OCI-LY7 (cell line): ENCODE measurements around the gene MVK. TPM values are rescaled to one million over a fixed set of nuclear protein-coding genes. Genes with fewer than 3 reads are reported as not detected.

Source experiments
- BruUV-seq: library from RNA; stranded (reverse); fragments of 400-500 nt; replicated peaks from 2 replicates; lab custom pipeline; 2021; lab: Mats Ljungman, UMichigan
- CTCF ChIA-PET: fragments of 300-600 bp; sonication (Branson Sonifier 250); formaldehyde crosslinking; loops from one replicate; lab custom pipeline; 2022; ENCODE audit warnings: antibody characterized with exemption; ENCODE audit not compliant: unreplicated experiment; lab: Charles Lee
- POLR2A ChIA-PET: fragments of 300-600 bp; sonication (Branson Sonifier 250); formaldehyde crosslinking; loops from one replicate; lab custom pipeline; 2022; ENCODE audit warnings: antibody characterized with exemption; lab: Charles Lee
- DNase-seq: peaks from one replicate; pipeline ENCODE4 v3.0.0-alpha.2; 2015; ENCODE audit warnings: low spot score
- H2AFZ ChIP-seq: fragments of 200-600 bp; sonication (generic), shearing (Covaris generic); 2 replicates; pipeline ENCODE4 v1.6.1; 2014; ENCODE audit warnings: mild to moderate bottlenecking, antibody characterized with exemption, low read length, moderate library complexity
- H3K27ac ChIP-seq: fragments of 200-600 bp; sonication (generic); 2 replicates; pipeline ENCODE4 v1.5.1; 2014; ENCODE audit warnings: mixed run types, low read depth, mild to moderate bottlenecking, moderate library complexity, low read length, inconsistent platforms; ENCODE audit not compliant: poor library complexity, severe bottlenecking
- H3K36me3 ChIP-seq: fragments of 200-600 bp; sonication (generic); 2 replicates; pipeline ENCODE4 v1.6.1; 2014; ENCODE audit warnings: mild to moderate bottlenecking, antibody characterized with exemption, low read length, moderate library complexity, mixed read lengths; ENCODE audit not compliant: insufficient read depth
- H3K4me1 ChIP-seq: fragments of 200-600 bp; sonication (generic); 2 replicates; pipeline ENCODE4 v1.5.1; 2014; ENCODE audit warnings: mild to moderate bottlenecking, low read length; ENCODE audit not compliant: insufficient read depth, poor library complexity, severe bottlenecking
- H3K4me2 ChIP-seq: fragments of 200-600 bp; sonication (generic); 2 replicates; pipeline ENCODE4 v1.6.1; 2014; ENCODE audit warnings: mild to moderate bottlenecking, low read length
- H3K4me3 ChIP-seq: fragments of 200-600 bp; sonication (generic); 2 replicates; pipeline ENCODE4 v1.5.1; 2014; ENCODE audit warnings: mild to moderate bottlenecking, low read depth, low read length; ENCODE audit not compliant: poor library complexity, severe bottlenecking
- H3K79me2 ChIP-seq: fragments of 200-600 bp; sonication (generic); 2 replicates; pipeline ENCODE4 v1.6.1; 2016; ENCODE audit warnings: low read depth, mild to moderate bottlenecking, low read length, moderate library complexity, mixed read lengths; ENCODE audit not compliant: insufficient read depth
- H3K9me2 ChIP-seq: fragments of 200-600 bp; sonication (generic); 2 replicates; pipeline ENCODE4 v1.6.1; 2016; ENCODE audit warnings: mild to moderate bottlenecking, low read length, mixed read lengths; ENCODE audit not compliant: insufficient read depth
- H3K9me3 ChIP-seq: fragments of 200-600 bp; sonication (generic); 2 replicates; pipeline ENCODE4 v1.6.1; 2014; ENCODE audit warnings: mild to moderate bottlenecking, mixed run types, low read length, mixed read lengths
- H4K20me1 ChIP-seq: fragments of 200-600 bp; sonication (generic); 2 replicates; pipeline ENCODE4 v1.6.1; 2014; ENCODE audit warnings: mild to moderate bottlenecking, antibody characterized with exemption, low read length, moderate library complexity, mixed read lengths; ENCODE audit not compliant: insufficient read depth
- EZH2phosphoT487 ChIP-seq: fragments of 200-600 bp; sonication (generic); IDR thresholded peaks from 2 replicates; pipeline ENCODE4 v1.6.1; 2018; ENCODE audit warnings: low read depth, borderline replicate concordance, mild to moderate bottlenecking, mixed run types, antibody characterized with exemption, low read length, moderate library complexity, mixed read lengths
- intact Hi-C: fragments of 100-400 bp; cut with micrococcal nuclease; formaldehyde crosslinking; loops from one replicate; pipeline ENCODE4 v1.10.0; 2022; ENCODE audit not compliant: unreplicated experiment
- total RNA-seq, 2 experiments: library from RNA; depleted of rRNA in 1 of 2; stranded (reverse); fragments of >200 nt in 1 of 2; shearing (Covaris generic) in 1 of 2; gene quantifications; 2 replicates each; pipeline ENCODE4 v1.2.3, GENCODE V29; 2014 to 2022
- TF ChIP-seq, protein P1 (sequence below): fragments of 200-600 bp; sonication (generic); conservative IDR thresholded peaks from 2 replicates; pipeline ENCODE4 v1.5.1; 2014; ENCODE audit warnings: mild to moderate bottlenecking, antibody characterized with exemption, low read length, moderate library complexity, mixed read lengths

The MVK gene
- total RNA-seq, 2 experiments from 2014 or later, result 27.0 to 47.4 TPM

DNA sequence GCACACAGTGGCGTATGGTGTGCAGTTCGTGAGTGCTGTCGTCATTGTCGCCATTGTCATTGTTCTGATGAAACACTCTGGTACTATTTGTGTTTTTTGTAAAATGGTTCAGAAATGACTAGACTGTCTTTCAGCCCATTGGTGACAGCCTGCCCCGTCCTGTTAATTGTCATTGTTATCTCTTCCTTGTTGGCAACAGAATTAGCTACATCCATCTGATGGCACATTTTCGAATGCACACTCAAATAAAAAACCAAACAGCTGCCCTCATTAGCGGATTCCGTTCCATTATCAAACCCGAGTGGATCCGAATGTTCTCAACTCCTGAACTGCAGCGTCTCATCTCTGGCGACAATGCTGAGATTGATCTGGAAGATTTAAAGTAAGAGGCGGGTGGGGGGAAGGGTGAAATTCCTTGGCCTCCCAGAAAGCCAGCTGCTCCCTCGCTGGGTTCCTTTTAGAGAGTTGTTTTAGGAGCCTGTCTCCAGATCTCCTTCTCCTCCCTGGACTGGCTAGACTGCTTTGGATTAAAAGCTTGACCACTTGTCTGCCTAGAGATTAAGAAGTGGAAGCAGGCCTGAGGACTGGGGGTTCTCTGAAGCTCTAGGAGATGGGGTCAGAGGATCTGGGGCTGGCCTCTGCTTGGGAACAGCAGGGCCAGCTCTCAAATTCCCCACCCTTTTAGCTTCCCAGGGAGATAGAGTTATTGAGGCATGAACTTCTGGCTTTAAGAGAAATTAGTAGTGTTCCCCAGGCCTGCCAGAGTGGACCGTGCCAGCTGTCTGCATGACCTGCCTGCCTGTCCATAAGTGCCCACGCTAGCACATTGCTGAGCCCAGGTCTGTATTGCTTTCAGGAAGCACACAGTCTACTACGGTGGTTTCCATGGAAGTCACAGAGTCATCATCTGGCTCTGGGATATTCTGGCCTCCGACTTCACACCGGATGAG, 43.6 kb upstream of the MVK start:
- H3K4me1 ChIP-seq, result no peaks in the 10 kb centered on the region
- no peaks in the 10 kb centered on the region for H3K79me2 ChIP-seq
- no peaks in the 10 kb centered on the region for H3K9me2 ChIP-seq
- no peaks in the 10 kb centered on the region for H3K9me3 ChIP-seq
- H3K4me2 ChIP-seq, result no peak overlapping the region
- H3K36me3 ChIP-seq, result no peaks in the 10 kb centered on the region
- no peaks in the 10 kb centered on the region for H4K20me1 ChIP-seq
- CTCF ChIA-PET, result no interaction called here
- BruUV-seq, result no TSS peak
- POLR2A ChIA-PET, result interaction anchor here (0.8 kb wide), 1 partner anchor 375 kb away, joined by 4 read pairs; no protein-coding TSS in a partner anchor
- no peak for TF ChIP-seq EZH2phosphoT487
- TF ChIP-seq, protein P1, sequence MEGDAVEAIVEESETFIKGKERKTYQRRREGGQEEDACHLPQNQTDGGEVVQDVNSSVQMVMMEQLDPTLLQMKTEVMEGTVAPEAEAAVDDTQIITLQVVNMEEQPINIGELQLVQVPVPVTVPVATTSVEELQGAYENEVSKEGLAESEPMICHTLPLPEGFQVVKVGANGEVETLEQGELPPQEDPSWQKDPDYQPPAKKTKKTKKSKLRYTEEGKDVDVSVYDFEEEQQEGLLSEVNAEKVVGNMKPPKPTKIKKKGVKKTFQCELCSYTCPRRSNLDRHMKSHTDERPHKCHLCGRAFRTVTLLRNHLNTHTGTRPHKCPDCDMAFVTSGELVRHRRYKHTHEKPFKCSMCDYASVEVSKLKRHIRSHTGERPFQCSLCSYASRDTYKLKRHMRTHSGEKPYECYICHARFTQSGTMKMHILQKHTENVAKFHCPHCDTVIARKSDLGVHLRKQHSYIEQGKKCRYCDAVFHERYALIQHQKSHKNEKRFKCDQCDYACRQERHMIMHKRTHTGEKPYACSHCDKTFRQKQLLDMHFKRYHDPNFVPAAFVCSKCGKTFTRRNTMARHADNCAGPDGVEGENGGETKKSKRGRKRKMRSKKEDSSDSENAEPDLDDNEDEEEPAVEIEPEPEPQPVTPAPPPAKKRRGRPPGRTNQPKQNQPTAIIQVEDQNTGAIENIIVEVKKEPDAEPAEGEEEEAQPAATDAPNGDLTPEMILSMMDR, result no peak
- H3K4me3 ChIP-seq, result no peak overlapping the region
- no peak overlapping the region for H3K27ac ChIP-seq
- no peak for DNase-seq
- intact Hi-C loops, result no loop called here
- H2AFZ ChIP-seq, result no peak overlapping the region

DNA sequence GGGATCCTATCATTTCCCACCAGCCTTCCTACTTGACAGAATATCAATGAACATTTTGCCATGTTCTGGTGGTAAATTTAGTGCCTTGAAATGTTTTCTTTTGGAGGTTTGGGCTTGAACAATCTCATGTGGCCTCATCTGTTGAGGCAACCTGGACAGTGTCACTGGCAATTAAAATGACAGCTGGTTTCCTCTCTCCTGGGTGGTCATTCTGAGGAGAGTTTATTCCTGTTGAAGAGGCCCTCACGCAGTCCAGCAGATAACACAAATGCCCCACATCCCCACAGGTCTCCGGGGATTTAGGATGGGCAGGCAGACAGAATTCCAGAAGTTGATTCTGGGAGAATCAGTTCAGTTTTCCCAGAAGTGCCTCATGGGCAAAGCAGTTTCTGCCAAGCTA, 42.2 kb upstream of the MVK start:
- intact Hi-C loops, result no loop called here
- Histone ChIP-seq H3K9me3 (no peaks in the 10 kb centered on the region), H3K36me3 (no peaks in the 10 kb centered on the region), H2AFZ (no peak overlapping the region), H3K79me2 (no peaks in the 10 kb centered on the region), H4K20me1 (no peaks in the 10 kb centered on the region), H3K9me2 (no peaks in the 10 kb centered on the region), H3K4me1 (no peaks in the 10 kb centered on the region), H3K27ac (no peak overlapping the region), H3K4me3 (no peak overlapping the region), H3K4me2 (no peak overlapping the region)
- ChIA-PET POLR2A (no interaction called here), CTCF (no interaction called here)
- TF ChIP-seq, protein P1, result no peak
- TF ChIP-seq EZH2phosphoT487, result no peak
- no TSS peak for BruUV-seq
- DNase-seq, result no peak
